HFF-Myc (cell line): Measurements from ENCODE around the gene HNF4A.

ENCODE experiments used
- DNase-seq: peaks from one replicate; pipeline ENCODE4 v3.0.0-alpha.2; 2011; ENCODE audit warnings: low read depth; ENCODE audit errors: extremely low read depth
- H3K4me3 ChIP-seq: replicated peaks from 2 replicates; pipeline ENCODE4 v1.5.1; 2011; ENCODE audit warnings: low read depth, mild to moderate bottlenecking, control low read depth, low read length
- CTCF ChIP-seq: IDR thresholded peaks from 2 replicates; pipeline ENCODE4 v1.5.1; 2012; ENCODE audit warnings: mild to moderate bottlenecking, low read depth, low read length, control low read depth; ENCODE audit errors: missing control alignments

Gene HNF4A

GRCh38 chr20:44461142-44461802, 105.8 kb downstream of the HNF4A start:
- no peak overlapping the region for H3K4me3 ChIP-seq
- DNase-seq: no peak
- TF ChIP-seq CTCF: no peak

GRCh38 chr20:44461803-44462174, 106.3 kb downstream of the HNF4A start:
- H3K4me3 ChIP-seq: no peak overlapping the region
- TF ChIP-seq CTCF: no peak
- DNase-seq: no peak

- no peak for TF ChIP-seq CTCF
- no peak for DNase-seq
- H3K4me3 ChIP-seq: no peak overlapping the region
Observed at GRCh38 chr20:44463466-44463865, 108.0 kb downstream of the HNF4A start.

- H3K4me3 ChIP-seq: no peak overlapping the region
- no peak for TF ChIP-seq CTCF
- no peak for DNase-seq
Observed at GRCh38 chr20:44464514-44464913, 109.0 kb downstream of the HNF4A start.

GRCh38 chr20:44465001-44465560, 109.6 kb downstream of the HNF4A start:
- DNase-seq: no peak
- no peak overlapping the region for H3K4me3 ChIP-seq
- no peak for TF ChIP-seq CTCF

GRCh38 chr20:44467289-44467883, 111.9 kb downstream of the HNF4A start:
- DNase-seq: no peak
- no peak for TF ChIP-seq CTCF
- H3K4me3 ChIP-seq: no peak overlapping the region
